Measurements from ENCODE around the gene COL8A2. TPM values are rescaled to one million over a fixed set of nuclear protein-coding genes. Genes with fewer than 3 reads are reported as not detected.

Gene COL8A2
- total and polyA plus RNA-seq, 2 donors (not counting 3 experiments of a cell fraction or from before 2014, with no cell fraction given), result 1.2 to 1.3 TPM

- TF ChIP-seq MAX (IDR thresholded peaks at IDR 0.05; ENCODE audit: insufficient read depth, insufficient read length) (no peak), FOS (IDR thresholded peaks at IDR 0.05; ENCODE audit: borderline replicate concordance, insufficient read depth, low read length) (no peak), POLR2AphosphoS5 (IDR thresholded peaks at IDR 0.05; ENCODE audit: insufficient read depth, low read depth, low read length) (no peak), CTCF (IDR thresholded peaks at IDR 0.05; ENCODE audit: extremely low read depth in 1 of 2, insufficient read depth in 1 of 2, low read depth in 1 of 2, low read length in 2 of 2) (no peak), GATA2 (IDR thresholded peaks at IDR 0.05; ENCODE audit: insufficient read depth, insufficient read length, low read depth, low read length) (no peak), POLR2A (IDR thresholded peaks at IDR 0.05; ENCODE audit: low read depth, low read length) (no peak), JUN (IDR thresholded peaks at IDR 0.05; ENCODE audit: borderline replicate concordance, insufficient read depth, insufficient read length, low read depth) (no peak), MYC (IDR thresholded peaks at IDR 0.05; ENCODE audit: low read depth, low read length) (no peak), EZH2 (IDR thresholded peaks at IDR 0.05; ENCODE audit: borderline replicate concordance, low read depth, low read length, severe bottlenecking) (no peak)
- H4K20me1 ChIP-seq (replicated peaks; ENCODE audit: control insufficient read depth, extremely low read depth, insufficient read depth, low read length), result peaks cover 6% of the 10 kb centered on the region
- ChIA-PET POLR2A (no interaction called here), CTCF (interaction anchor here (2.4 kb wide), 1 partner anchor 117 kb away, joined by 9 read pairs; no protein-coding TSS in a partner anchor)
- H3K27ac ChIP-seq (ENCODE audit: insufficient read depth, low read depth, low read length), result no peak overlapping the region
- BruUV-seq (replicated peaks), result no TSS peak
- peaks cover 16% of the 10 kb centered on the region for H3K4me1 ChIP-seq (ENCODE audit: control insufficient read depth, extremely low read depth, insufficient read depth, low read length)
- H3K9me3 ChIP-seq (replicated peaks; ENCODE audit: control insufficient read depth, insufficient read depth, low read length), result no peaks in the 10 kb centered on the region
- FAIRE-seq (no peak), DNase-seq (ENCODE audit: low read depth, low spot score) (no peak)
- H3K79me2 ChIP-seq (ENCODE audit: control insufficient read depth, insufficient read depth, low read length), result peaks cover 84% of the 10 kb centered on the region
- no peaks in the 10 kb centered on the region for H3K27me3 ChIP-seq (ENCODE audit: control insufficient read depth in 2 of 2, insufficient read depth in 2 of 2, low read length in 2 of 2)
- H3K36me3 ChIP-seq (ENCODE audit: control insufficient read depth in 2 of 2, extremely low read depth in 1 of 2, insufficient read depth in 2 of 2, low read length in 2 of 2), result peaks cover 20 to 38% of the 10 kb centered on the region in 2 experiments
- H3K4me3 ChIP-seq (replicated peaks in 1 of 3; ENCODE audit: insufficient read depth in 1 of 3, low read depth in 1 of 3, low read length in 3 of 3), result no peak overlapping the region
- dilution Hi-C loops (cut with MboI; ENCODE audit: extremely low pct_ligation_motif_present, low sequenced_read_pairs) (no loop called here), intact Hi-C loops (cut with micrococcal nuclease) (no loop called here)
- H3K4me2 ChIP-seq (ENCODE audit: insufficient read depth, low read length), result no peak overlapping the region
- H3K9ac ChIP-seq (replicated peaks; ENCODE audit: extremely low read depth, insufficient read depth, low read length), result no peak overlapping the region
- H3K9me1 ChIP-seq (replicated peaks; ENCODE audit: control insufficient read depth, extremely low read depth, insufficient read depth, low read length), result no peaks in the 10 kb centered on the region
- no peak overlapping the region for H2AFZ ChIP-seq (ENCODE audit: low read depth, low read length)
These were observed 43.5 kb upstream of the COL8A2 start for GRCh38 chr1:36168514-36168913.

Measured in endothelial cell of umbilical vein (primary cell).